Upper lobe of left lung (tissue), 6 donors: ENCODE data around the gene CD34. TPM values are rescaled to one million over a fixed set of nuclear protein-coding genes. Genes with fewer than 3 reads are reported as not detected.

Source experiments
- ATAC-seq, 2 donors: fragments of 200-7000 bp; cut with Tn5 transposase; one replicate each; pipeline ENCODE4 v1.9.1; 2022; ENCODE audit warnings: mild to moderate bottlenecking in 2 of 2, moderate library complexity in 2 of 2; ENCODE audit not compliant: low FRiP score in 2 of 2
- DNase-seq, 2 donors: peaks; one replicate each; pipeline ENCODE4 v3.0.0-alpha.2; 2019 to 2020
- H3K27ac ChIP-seq, 4 donors: fragments of 200-600 bp; sonication (generic); one replicate each; pipeline ENCODE4 v1.5.1; 2016 to 2019
- H3K27me3 ChIP-seq, 4 donors: fragments of 200-600 bp; sonication (generic); one replicate each; pipeline ENCODE4 v1.5.1; 2017 to 2019
- H3K36me3 ChIP-seq, 4 donors: fragments of 200-600 bp; sonication (generic); one replicate each; pipeline ENCODE4 v1.5.1; 2016 to 2019
- H3K4me1 ChIP-seq, 4 donors: fragments of 200-600 bp; sonication (generic); one replicate each; pipeline ENCODE4 v1.5.1; 2018 to 2019
- H3K4me3 ChIP-seq, 4 donors: fragments of 200-600 bp; sonication (generic); one replicate each; pipeline ENCODE4 v1.5.1; 2017 to 2019; ENCODE audit warnings: mild to moderate bottlenecking in 2 of 4, moderate library complexity in 1 of 4
- H3K9me3 ChIP-seq, 4 donors: fragments of 200-600 bp; sonication (generic); one replicate each; pipeline ENCODE4 v1.5.1; 2018 to 2019
- EP300 ChIP-seq, 4 donors: sonication (generic); formaldehyde crosslinking; IDR thresholded peaks; one replicate each; pipeline ENCODE4 v1.5.1; 2017; ENCODE audit warnings: antibody characterized with exemption in 4 of 4, control low read depth in 2 of 4
- POLR2A ChIP-seq, 4 donors: fragments of 450-650 bp; IDR thresholded peaks; one replicate each; pipeline ENCODE4 v1.5.1; 2016 to 2017; ENCODE audit warnings: antibody characterized with exemption in 4 of 4, mild to moderate bottlenecking in 2 of 4
- POLR2AphosphoS5 ChIP-seq, 2 donors: sonication (generic); formaldehyde crosslinking; IDR thresholded peaks; one replicate each; pipeline ENCODE4 v1.5.1; 2017; ENCODE audit warnings: antibody characterized with exemption in 2 of 2
- WGBS, 2 donors: methylation state at CpG; one replicate each; pipeline ENCODE4 v1.1.5; 2017 to 2018; 5-methylcytosine and 5-hydroxymethylcytosine counted together
- total RNA-seq, 6 donors: library from RNA; depleted of rRNA in 4 of 6; stranded (reverse); fragments of >200 nt in 4 of 6; gene quantifications; one replicate each; pipeline versions ENCODE4 v1.1.0 to v1.2.1, GENCODE V29; 2016 to 2021
- TF ChIP-seq, protein P1 (sequence below), 6 experiments: fragments of 450-650 bp in 4 of 6; fragments of 200-600 bp in 2 of 6; sonication (generic) in 2 of 6; IDR thresholded peaks; one replicate each; pipeline ENCODE4 v1.5.1; 2016 to 2019; ENCODE audit warnings: antibody characterized with exemption in 6 of 6
- donor health status: DM: no; HTN: no; CAD: no; lungs with moderate emphysema.
- donor health status: DM: no; HTN: yes; CAD: no; lungs with severe emphysema.

Gene CD34
- total RNA-seq, 6 donors from 2014 or later: 8.8 to 78.2 (median 22.4) TPM

DNA sequence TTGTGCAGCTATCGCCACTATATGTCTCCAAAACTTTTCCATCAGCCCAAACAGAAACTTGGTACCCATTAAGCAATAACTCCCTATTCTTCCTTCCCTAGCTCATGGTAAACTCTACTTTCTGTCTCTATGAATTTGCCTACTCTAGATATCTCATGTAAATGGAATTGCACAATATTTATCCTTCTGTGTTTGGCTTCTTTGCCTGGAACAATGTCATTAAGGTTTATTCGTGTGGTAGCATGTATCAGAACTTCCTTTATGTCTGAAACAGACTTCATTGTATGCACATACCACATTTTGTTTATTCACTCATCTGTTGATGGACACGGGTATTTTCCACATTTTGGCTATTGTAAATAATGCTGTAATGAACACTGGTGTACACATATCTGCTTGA lies 40.7 kb upstream of the CD34 start:
- 53 to 62% methylated on average over 3 of the region's 3 CpGs for WGBS, 2 donors
- Histone ChIP-seq H3K27me3 (no peaks in the 10 kb centered on the region), H3K4me3 (no peak overlapping the region), H3K36me3 (no peaks in the 10 kb centered on the region), H3K4me1 (peaks cover 0 to 14% (median 8%) of the 10 kb centered on the region in 4 donors), H3K9me3 (no peaks in the 10 kb centered on the region), H3K27ac (no peak overlapping the region)
- TF ChIP-seq POLR2A (IDR thresholded peaks at IDR 0.05) (no peak), POLR2AphosphoS5 (IDR thresholded peaks at IDR 0.05) (no peak), EP300 (IDR thresholded peaks at IDR 0.05) (no peak)
- TF ChIP-seq, protein P1, sequence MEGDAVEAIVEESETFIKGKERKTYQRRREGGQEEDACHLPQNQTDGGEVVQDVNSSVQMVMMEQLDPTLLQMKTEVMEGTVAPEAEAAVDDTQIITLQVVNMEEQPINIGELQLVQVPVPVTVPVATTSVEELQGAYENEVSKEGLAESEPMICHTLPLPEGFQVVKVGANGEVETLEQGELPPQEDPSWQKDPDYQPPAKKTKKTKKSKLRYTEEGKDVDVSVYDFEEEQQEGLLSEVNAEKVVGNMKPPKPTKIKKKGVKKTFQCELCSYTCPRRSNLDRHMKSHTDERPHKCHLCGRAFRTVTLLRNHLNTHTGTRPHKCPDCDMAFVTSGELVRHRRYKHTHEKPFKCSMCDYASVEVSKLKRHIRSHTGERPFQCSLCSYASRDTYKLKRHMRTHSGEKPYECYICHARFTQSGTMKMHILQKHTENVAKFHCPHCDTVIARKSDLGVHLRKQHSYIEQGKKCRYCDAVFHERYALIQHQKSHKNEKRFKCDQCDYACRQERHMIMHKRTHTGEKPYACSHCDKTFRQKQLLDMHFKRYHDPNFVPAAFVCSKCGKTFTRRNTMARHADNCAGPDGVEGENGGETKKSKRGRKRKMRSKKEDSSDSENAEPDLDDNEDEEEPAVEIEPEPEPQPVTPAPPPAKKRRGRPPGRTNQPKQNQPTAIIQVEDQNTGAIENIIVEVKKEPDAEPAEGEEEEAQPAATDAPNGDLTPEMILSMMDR (IDR thresholded peaks at IDR 0.05): no peak
- DNase-seq (no peak), ATAC-seq (no peak)

DNA sequence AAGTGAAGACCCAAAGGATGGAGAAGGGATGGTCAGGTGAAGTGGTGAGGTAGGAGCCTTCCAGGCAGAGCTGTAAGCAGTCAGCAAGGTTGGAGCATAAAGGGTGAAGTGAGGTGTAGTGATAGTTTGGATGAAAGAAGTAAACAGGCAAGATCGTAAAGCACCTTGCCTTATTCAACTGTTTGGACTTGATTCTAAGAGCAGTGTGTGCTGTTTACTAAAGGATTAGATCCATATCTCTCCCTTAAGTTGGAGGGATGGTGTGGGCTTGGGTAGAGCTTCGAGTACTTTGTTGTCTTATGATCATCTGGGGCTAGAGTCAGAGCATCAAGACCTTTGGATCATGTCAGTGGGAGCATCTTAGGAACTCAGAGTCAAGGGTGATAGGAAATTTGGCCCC lies 39.8 kb upstream of the CD34 start:
- H3K27ac ChIP-seq: no peak overlapping the region
- no peaks in the 10 kb centered on the region for H3K9me3 ChIP-seq
- no peaks in the 10 kb centered on the region for H3K36me3 ChIP-seq
- H3K4me3 ChIP-seq: no peak overlapping the region
- 27 to 47% methylated on average over 2 of the region's 2 CpGs for WGBS, 2 donors
- peaks cover 0 to 14% (median 8%) of the 10 kb centered on the region in 4 donors for H3K4me1 ChIP-seq
- DNase-seq (no peak), ATAC-seq (no peak)
- TF ChIP-seq POLR2A (IDR thresholded peaks at IDR 0.05) (no peak), EP300 (IDR thresholded peaks at IDR 0.05) (no peak), POLR2AphosphoS5 (IDR thresholded peaks at IDR 0.05) (no peak)
- TF ChIP-seq, protein P1 (IDR thresholded peaks at IDR 0.05): no peak
- no peaks in the 10 kb centered on the region for H3K27me3 ChIP-seq

DNA sequence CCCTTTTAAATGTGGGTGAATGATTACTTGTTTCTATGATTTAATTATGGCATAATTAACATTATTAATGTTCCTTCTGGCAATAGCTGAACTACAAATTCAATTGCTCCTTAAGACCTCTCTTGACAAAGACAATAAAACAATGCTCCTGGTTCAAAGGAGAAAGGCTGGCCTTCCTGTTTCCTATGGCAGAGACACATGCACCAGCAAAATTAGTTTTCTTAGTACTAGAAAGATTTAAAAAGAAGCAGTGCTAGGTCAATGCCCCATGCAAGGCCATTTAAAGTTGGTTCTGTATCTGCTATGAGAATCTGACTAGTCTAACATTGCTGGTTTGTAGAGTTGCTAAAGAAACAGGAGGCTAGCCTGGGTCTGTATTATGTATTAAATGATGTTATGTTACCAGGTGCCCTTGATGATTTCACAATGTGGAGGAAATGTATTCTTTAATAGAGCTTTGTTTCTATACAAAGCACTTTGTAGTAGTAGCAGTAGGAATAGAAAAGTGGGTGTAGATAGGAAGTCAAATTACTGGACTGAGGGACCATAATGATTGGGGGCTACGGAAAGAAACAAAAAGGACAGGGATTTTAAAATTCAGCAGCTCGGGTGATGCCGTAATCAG lies 38.8 kb upstream of the CD34 start:
- WGBS, 2 donors: 77 to 84% methylated on average over 3 of the region's 3 CpGs
- Histone ChIP-seq H3K36me3 (no peaks in the 10 kb centered on the region), H3K4me1 (peaks cover 0 to 14% (median 8%) of the 10 kb centered on the region in 4 donors), H3K9me3 (no peaks in the 10 kb centered on the region), H3K27me3 (no peaks in the 10 kb centered on the region), H3K27ac (peak overlapping the region in 2 of 4 donors; percentile 21 to 30), H3K4me3 (no peak overlapping the region)
- TF ChIP-seq EP300 (IDR thresholded peaks at IDR 0.05) (no peak), POLR2A (IDR thresholded peaks at IDR 0.05) (no peak), POLR2AphosphoS5 (IDR thresholded peaks at IDR 0.05) (no peak)
- TF ChIP-seq, protein P1 (IDR thresholded peaks at IDR 0.05): no peak
- no peak for ATAC-seq
- no peak for DNase-seq

DNA sequence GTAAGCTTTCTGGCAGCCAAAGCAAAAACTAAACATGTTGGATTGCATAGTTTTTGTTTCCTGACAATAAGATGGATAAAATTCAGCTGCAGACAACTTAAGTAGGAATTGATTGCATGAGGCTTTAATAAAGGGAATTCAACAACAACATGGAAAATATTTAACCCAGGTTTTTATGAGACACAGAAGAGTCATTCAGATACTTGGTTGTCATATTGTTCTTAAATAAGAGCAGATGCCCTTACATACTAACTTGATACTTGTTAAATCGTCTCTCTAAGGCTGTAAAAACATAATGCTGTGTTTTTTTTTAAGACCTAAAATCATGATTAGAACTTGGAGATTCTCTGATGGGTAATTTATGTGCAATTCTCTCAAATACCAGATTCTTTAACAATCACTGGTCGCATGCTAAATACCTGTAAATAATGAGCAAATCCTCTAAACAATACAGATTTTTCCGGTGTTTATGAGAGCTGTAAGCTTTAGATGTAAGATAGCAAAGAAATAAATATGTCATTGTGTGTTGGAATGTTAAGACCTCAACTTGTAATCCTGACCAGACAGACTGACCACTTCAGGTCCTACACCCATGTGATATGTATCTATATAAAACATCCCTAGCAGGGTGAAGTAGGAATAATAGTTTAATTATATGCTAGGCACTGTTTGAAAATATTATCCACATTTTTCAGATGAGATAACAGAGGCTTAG lies 37.8 kb upstream of the CD34 start:
- no peaks in the 10 kb centered on the region for H3K9me3 ChIP-seq
- TF ChIP-seq POLR2A (IDR thresholded peaks at IDR 0.05): no peak
- ATAC-seq (no peak), DNase-seq (no peak)
- H3K27me3 ChIP-seq: no peaks in the 10 kb centered on the region
- H3K27ac ChIP-seq: peak overlapping the region in 1 of 4 donors; percentile 30
- H3K36me3 ChIP-seq: no peaks in the 10 kb centered on the region
- H3K4me1 ChIP-seq: peaks cover 0 to 14% (median 8%) of the 10 kb centered on the region in 4 donors
- 54 to 64% methylated on average over 3 of the region's 3 CpGs for WGBS, 2 donors
- H3K4me3 ChIP-seq: no peak overlapping the region

DNA sequence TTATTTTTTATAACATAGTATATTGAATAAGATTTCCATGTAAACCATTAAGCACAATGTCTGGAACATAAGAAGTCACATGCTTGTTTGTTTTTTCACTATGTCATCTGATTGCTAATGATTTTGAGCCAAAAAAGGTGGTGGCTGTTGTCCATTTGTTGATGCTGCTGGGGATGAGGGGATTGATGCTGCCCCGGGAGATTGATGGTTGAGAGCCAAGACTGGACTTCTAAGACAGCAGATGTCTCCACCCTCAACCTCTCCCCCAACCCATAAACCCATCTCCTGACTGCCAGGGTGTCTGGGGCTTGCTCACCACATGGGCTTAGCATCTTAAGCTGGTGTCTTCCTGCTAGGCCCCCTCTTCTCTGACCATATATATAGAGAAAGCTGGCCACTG lies 35.8 kb upstream of the CD34 start:
- Histone ChIP-seq H3K4me3 (no peak overlapping the region), H3K27me3 (no peaks in the 10 kb centered on the region), H3K27ac (no peak overlapping the region), H3K9me3 (no peaks in the 10 kb centered on the region), H3K36me3 (no peaks in the 10 kb centered on the region), H3K4me1 (peaks cover 0 to 19% (median 6%) of the 10 kb centered on the region in 4 donors)
- DNase-seq (no peak), ATAC-seq (no peak)
- WGBS, 2 donors: 67 to 80% methylated on average over 1 of the region's 1 CpG
- TF ChIP-seq, protein P1 (IDR thresholded peaks at IDR 0.05): no peak
